ENCODE data around the gene SLC25A12.

GRCh38 chr2:171807831-171808393, 86.1 kb downstream of the SLC25A12 start:
- TF ChIP-seq CTCF (conservative IDR thresholded peaks at IDR 0.05; ENCODE audit: low read length) = no peak
- no peak for TF ChIP-seq EZH2phosphoT487 (IDR thresholded peaks at IDR 0.05; ENCODE audit: borderline replicate concordance, low read depth, low read length)

Measured in OCI-LY7 (cell line).